ENCODE results near the gene DENND6B.

DNA sequence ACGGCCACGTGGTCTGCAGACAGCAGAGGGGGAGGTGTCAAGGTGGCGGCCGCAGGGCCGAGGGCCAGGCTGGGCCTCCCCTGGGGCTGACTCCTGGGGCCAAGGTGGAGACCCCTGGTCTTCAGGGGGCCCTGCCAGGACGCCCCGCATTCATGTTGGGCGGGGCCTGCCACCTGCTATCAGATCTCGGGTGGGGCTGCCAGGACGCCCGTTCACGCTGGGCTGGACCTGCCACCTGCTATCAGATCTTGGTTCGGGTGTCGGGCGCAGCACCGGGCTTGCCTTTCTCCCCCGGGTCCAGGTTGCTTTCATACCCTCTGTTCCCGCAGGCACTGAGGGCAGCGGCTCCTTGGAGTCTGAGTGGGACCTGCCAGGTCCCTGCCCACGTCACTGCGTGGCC lies 40.5 kb downstream of the DENND6B start:
- TF ChIP-seq CREB1 (IDR thresholded peaks at IDR 0.05) (no peak), CREB1 (CRISPR knock-in tag; IDR thresholded peaks at IDR 0.05) (no peak), FOSL1 (CRISPR knock-in tag; IDR thresholded peaks at IDR 0.05; ENCODE audit: borderline replicate concordance) (no peak)

Data from HepG2 (cell line).